ENCODE data around the gene TTLL3.

DNA sequence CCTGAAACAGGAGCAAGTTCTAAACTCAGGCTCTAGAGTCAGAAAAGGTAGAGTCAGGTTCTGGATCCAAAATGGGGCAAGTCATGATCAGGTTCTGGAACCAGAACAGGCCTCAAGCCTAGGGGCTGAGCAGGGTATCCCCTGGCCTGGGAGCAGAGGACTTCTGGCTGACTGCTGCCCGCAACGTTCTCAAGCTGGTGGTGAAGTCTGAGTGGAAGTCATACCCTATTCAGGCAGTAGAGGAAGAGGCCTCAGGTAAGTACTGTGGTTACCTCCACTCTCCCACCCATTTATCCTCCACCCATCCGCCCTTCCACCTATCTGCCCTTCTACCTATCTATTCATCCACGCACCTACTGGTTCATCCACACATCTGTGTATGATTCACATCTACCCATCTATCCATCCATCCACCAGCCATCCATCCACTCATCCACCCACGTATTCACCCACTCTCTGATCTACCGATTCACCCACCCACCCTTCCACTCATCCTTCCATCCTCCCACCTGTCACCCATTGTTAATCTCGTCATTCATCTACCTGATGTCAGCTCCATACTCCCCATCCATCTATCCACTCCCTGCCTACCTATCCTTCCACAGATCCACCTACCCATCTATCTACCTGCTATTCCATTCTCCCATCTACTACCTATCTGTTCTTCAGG is 8.7 kb downstream of the TTLL3 start:
- TF ChIP-seq CSRNP2 (CRISPR knock-in tag; conservative IDR thresholded peaks at IDR 0.05; ENCODE audit: low read depth) = no peak
- TF ChIP-seq, protein P1, sequence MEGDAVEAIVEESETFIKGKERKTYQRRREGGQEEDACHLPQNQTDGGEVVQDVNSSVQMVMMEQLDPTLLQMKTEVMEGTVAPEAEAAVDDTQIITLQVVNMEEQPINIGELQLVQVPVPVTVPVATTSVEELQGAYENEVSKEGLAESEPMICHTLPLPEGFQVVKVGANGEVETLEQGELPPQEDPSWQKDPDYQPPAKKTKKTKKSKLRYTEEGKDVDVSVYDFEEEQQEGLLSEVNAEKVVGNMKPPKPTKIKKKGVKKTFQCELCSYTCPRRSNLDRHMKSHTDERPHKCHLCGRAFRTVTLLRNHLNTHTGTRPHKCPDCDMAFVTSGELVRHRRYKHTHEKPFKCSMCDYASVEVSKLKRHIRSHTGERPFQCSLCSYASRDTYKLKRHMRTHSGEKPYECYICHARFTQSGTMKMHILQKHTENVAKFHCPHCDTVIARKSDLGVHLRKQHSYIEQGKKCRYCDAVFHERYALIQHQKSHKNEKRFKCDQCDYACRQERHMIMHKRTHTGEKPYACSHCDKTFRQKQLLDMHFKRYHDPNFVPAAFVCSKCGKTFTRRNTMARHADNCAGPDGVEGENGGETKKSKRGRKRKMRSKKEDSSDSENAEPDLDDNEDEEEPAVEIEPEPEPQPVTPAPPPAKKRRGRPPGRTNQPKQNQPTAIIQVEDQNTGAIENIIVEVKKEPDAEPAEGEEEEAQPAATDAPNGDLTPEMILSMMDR (CRISPR knock-in tag; IDR thresholded peaks at IDR 0.05) = no peak
- no peak for TF ChIP-seq GABPA (IDR thresholded peaks at IDR 0.05; ENCODE audit: low read depth, low read length)
- no peak for TF ChIP-seq GABPA (CRISPR knock-in tag; IDR thresholded peaks at IDR 0.05; ENCODE audit: low read depth)
- TF ChIP-seq ZFP91 (CRISPR knock-in tag; IDR thresholded peaks at IDR 0.05; ENCODE audit: borderline replicate concordance) = no peak
- no peak for TF ChIP-seq HNF4G (IDR thresholded peaks at IDR 0.05; ENCODE audit: borderline replicate concordance, low read depth, low read length)
- TF ChIP-seq HNF4G (CRISPR knock-in tag; IDR thresholded peaks at IDR 0.05; ENCODE audit: borderline replicate concordance, low read depth) = no peak

All from HepG2 (cell line).